Calu3 (cell line): Measurements from ENCODE around the gene MINPP1. TPM values are rescaled to one million over a fixed set of nuclear protein-coding genes. Genes with fewer than 3 reads are reported as not detected.
A peak's percentile ranks its signal among the peaks of the same experiment; 100 is the strongest.
"Not testable (repeated sequence)": the region's sequence is repeated elsewhere in the genome, so short reads cannot be mapped to it uniquely, and the experiment has no call there.

Experiments used
- BruUV-seq: library from RNA; stranded (reverse); fragments of 400-500 nt; replicated peaks from 2 replicates; lab custom pipeline; 2021; lab: Mats Ljungman, UMichigan
- CTCF ChIA-PET: fragments of 300-600 bp; sonication (Branson Sonifier 250); formaldehyde crosslinking; loops from one replicate; lab custom pipeline; 2022; ENCODE audit warnings: antibody characterized with exemption; lab: Charles Lee
- DNase-seq: peaks from one replicate; pipeline ENCODE4 v3.0.0; 2022
- H3K27ac Mint-ChIP-seq: one replicate; pipeline ENCODE4 v1.8.0; 2022; ENCODE audit warnings: mixed read lengths; ENCODE audit not compliant: unreplicated experiment
- H3K27me3 Mint-ChIP-seq: one replicate; pipeline ENCODE4 v1.8.0; 2022; ENCODE audit warnings: mixed read lengths; ENCODE audit not compliant: unreplicated experiment
- H3K36me3 Mint-ChIP-seq: one replicate; pipeline ENCODE4 v1.8.0; 2022; ENCODE audit warnings: mild to moderate bottlenecking, moderate library complexity, mixed read lengths; ENCODE audit not compliant: insufficient read depth, unreplicated experiment
- H3K4me1 Mint-ChIP-seq: one replicate; pipeline ENCODE4 v1.8.0; 2022; ENCODE audit warnings: mild to moderate bottlenecking, low read depth, mixed read lengths; ENCODE audit not compliant: unreplicated experiment
- H3K4me3 Mint-ChIP-seq: one replicate; pipeline ENCODE4 v1.8.0; 2022; ENCODE audit warnings: mild to moderate bottlenecking, low read depth, moderate library complexity, mixed read lengths; ENCODE audit not compliant: unreplicated experiment
- H3K9me3 Mint-ChIP-seq: one replicate; pipeline ENCODE4 v1.8.0; 2022; ENCODE audit warnings: low read depth, mixed read lengths; ENCODE audit not compliant: unreplicated experiment
- CTCF ChIP-seq: fragments of 200-600 bp; IDR thresholded peaks from one replicate; pipeline ENCODE4 v1.8.0; 2022; ENCODE audit warnings: antibody characterized with exemption; ENCODE audit not compliant: unreplicated experiment
- intact Hi-C: fragments of 100-400 bp; cut with micrococcal nuclease; formaldehyde crosslinking; loops from one replicate; pipeline ENCODE4 v1.10.0; 2022; ENCODE audit not compliant: unreplicated experiment
- total RNA-seq: library from RNA; stranded (reverse); gene quantifications from 2 replicates; pipeline ENCODE4 v1.2.3, GENCODE V29; 2022

MINPP1 gene
- total RNA-seq, 1 experiment from 2014 or later = 12.6 TPM

GRCh38 chr10:87589645-87590051, 85.0 kb downstream of the MINPP1 start:
- CTCF ChIA-PET = no interaction called here
- no peak for TF ChIP-seq CTCF
- H3K36me3 Mint-ChIP-seq = no peaks in the 10 kb centered on the region
- no peak overlapping the region for H3K27ac Mint-ChIP-seq
- no peak for DNase-seq
- no TSS peak for BruUV-seq
- H3K4me3 Mint-ChIP-seq = no peak overlapping the region
- H3K4me1 Mint-ChIP-seq = peaks cover 53% of the 10 kb centered on the region
- intact Hi-C loops = loop anchor here (5.0 kb wide), 2 partner anchors 48 to 68 kb away; partner anchors contain the start of gene PAPSS2
- H3K9me3 Mint-ChIP-seq = no peaks in the 10 kb centered on the region
- no peaks in the 10 kb centered on the region for H3K27me3 Mint-ChIP-seq

DNA sequence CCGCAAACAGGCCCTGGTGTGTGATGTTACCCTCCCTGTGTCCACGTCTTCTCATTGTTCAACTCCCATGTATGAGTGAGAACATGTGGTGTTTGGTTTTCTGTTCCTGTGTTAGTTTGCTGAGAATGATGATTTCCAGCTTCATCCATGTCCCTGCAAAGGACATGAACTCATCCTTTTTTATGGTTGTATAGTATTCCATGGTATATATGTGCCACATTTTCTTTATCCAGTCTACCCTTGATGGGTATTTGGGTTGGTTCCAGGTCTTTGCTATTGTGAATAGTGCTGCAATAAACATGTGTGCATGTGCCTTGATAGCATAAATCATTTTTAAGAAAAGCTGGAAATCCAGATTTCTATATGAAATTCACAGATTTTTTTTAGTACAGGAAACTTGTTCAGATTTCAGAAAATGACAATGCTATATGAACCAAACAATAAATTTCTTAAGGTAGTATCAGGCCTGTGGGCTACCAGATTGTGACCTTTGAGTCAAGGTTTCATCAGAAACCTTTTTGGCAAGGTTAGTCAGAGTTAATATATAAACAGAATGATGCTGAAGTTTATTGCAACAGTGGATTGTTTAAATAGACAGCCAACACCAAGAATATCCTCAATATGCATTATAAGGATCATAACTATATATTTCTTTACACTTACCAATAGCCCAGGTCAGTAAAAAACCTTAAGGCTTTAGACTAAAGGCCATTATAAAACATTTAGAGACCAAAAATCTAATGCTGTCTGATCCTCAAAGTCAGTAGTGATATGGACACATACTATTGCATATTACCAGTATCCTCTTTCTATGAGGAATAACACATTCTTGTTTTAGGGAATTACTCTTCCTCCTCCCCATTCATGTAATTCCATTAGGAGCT, 86.3 kb downstream of the MINPP1 start:
- intact Hi-C loops = no loop called here
- H3K36me3 Mint-ChIP-seq = no peaks in the 10 kb centered on the region
- DNase-seq = no peak
- no TSS peak for BruUV-seq
- H3K4me1 Mint-ChIP-seq = peaks cover 53% of the 10 kb centered on the region
- H3K9me3 Mint-ChIP-seq = no peaks in the 10 kb centered on the region
- CTCF ChIA-PET = no interaction called here
- H3K27ac Mint-ChIP-seq = peak overlapping the region; percentile 9
- H3K27me3 Mint-ChIP-seq = no peaks in the 10 kb centered on the region
- no peak for TF ChIP-seq CTCF
- no peak overlapping the region for H3K4me3 Mint-ChIP-seq

GRCh38 chr10:87591589-87591886, 86.8 kb downstream of the MINPP1 start:
- CTCF ChIA-PET = no interaction called here
- H3K9me3 Mint-ChIP-seq = no peaks in the 10 kb centered on the region
- no peaks in the 10 kb centered on the region for H3K27me3 Mint-ChIP-seq
- no TSS peak for BruUV-seq
- peak overlapping the region; percentile 9 for H3K27ac Mint-ChIP-seq
- H3K36me3 Mint-ChIP-seq = no peaks in the 10 kb centered on the region
- no peak overlapping the region for H3K4me3 Mint-ChIP-seq
- H3K4me1 Mint-ChIP-seq = peaks cover 50% of the 10 kb centered on the region
- no peak for TF ChIP-seq CTCF
- intact Hi-C loops = no loop called here
- DNase-seq = no peak

DNA sequence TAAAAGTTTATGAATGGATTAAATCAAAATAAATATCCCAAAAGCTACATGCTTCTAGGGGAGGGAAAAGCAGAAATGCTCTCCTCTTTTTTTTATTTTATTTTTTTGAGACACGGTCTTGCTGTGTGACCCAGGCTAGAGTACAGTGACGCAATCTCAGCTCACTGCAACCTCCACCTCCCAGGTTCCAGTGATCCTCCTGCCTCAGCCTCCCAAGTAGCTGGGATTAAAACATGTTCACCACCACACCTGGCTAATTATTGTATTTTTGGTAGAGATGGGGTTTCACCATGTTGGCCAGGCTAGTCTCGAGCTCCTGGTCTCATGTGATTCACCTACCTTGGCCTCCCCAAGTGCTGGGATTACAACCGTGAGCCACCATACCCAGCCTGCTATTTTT, 88.2 kb downstream of the MINPP1 start:
- DNase-seq, CTCF ChIA-PET, H3K9me3 Mint-ChIP-seq, H3K27me3 Mint-ChIP-seq, H3K27ac Mint-ChIP-seq, intact Hi-C loops, H3K36me3 Mint-ChIP-seq, H3K4me3 Mint-ChIP-seq, BruUV-seq: not testable (repeated sequence)
- H3K4me1 Mint-ChIP-seq = peaks cover 40% of the 10 kb centered on the region

DNA sequence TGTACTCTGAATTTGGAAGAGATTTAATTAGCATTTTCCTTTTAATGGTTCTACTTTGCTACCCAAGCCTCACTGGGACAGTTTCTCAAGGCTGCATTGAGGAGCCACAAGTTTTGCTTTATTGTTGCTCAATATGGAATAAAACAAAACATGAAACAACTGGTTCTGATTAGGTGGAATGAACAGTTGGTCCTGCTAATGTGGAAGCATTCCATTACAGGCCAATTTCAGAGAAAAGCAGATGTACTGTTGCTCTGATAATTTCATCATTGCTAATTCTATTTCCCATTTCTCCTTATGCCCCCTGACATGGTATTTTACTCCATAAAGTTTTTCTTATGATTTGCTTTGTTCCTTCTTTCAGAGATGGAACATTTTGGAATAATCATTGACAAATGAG, 89.0 kb downstream of the MINPP1 start:
- no peak overlapping the region for H3K27ac Mint-ChIP-seq
- BruUV-seq = no TSS peak

More for the DNA sequence above, 89.0 kb downstream of the MINPP1 start:
- Mint-ChIP-seq H3K9me3 (no peaks in the 10 kb centered on the region), H3K27me3 (no peaks in the 10 kb centered on the region), H3K36me3 (no peaks in the 10 kb centered on the region), H3K4me1 (peaks cover 32% of the 10 kb centered on the region), H3K4me3 (no peak overlapping the region)
- DNase-seq = no peak
- intact Hi-C loops = no loop called here
- TF ChIP-seq CTCF = no peak
- CTCF ChIA-PET = no interaction called here
